H1 (cell line): ENCODE data around the gene ACTA2. TPM values are rescaled to one million over a fixed set of nuclear protein-coding genes. Genes with fewer than 3 reads are reported as not detected.

ENCODE experiments used
- CTCF ChIA-PET: fragments of 300-600 bp; sonication (Branson Sonifier 250); formaldehyde crosslinking; loops from one replicate; lab custom pipeline; 2021; ENCODE audit not compliant: partially characterized antibody; lab: Charles Lee
- POLR2A ChIA-PET: fragments of 300-600 bp; sonication (Branson Sonifier 250); formaldehyde crosslinking; loops from one replicate; lab custom pipeline; 2021; ENCODE audit warnings: inconsistent platforms; ENCODE audit not compliant: partially characterized antibody; lab: Charles Lee
- DNase-seq, 2 experiments: peaks; one replicate each; pipeline versions ENCODE4 v3.0.0 to v3.0.0-alpha.2; 2010 to 2022; ENCODE audit warnings: low spot score in 2 of 2, low read depth in 1 of 2, mixed read lengths in 1 of 2
- FAIRE-seq: peaks from 2 replicates; lab custom pipeline; 2011; peaks lifted over from hg19 to GRCh38; lab: Jason Lieb, UNC
- H2AFZ ChIP-seq: 2 replicates; pipeline ENCODE4 v1.8.1; 2012; ENCODE audit warnings: low read length, inconsistent platforms
- H2AK5ac ChIP-seq: 2 replicates; pipeline ENCODE4 v1.6.1; 2013; ENCODE audit warnings: low read depth, low read length
- H2BK120ac ChIP-seq: replicated peaks from 2 replicates; pipeline ENCODE3; 2013; ENCODE audit warnings: low read depth, low read length, inconsistent platforms
- H2BK12ac ChIP-seq: 2 replicates; pipeline ENCODE4 v1.6.1; 2013; ENCODE audit warnings: low read depth, low read length
- H2BK15ac ChIP-seq: 2 replicates; pipeline ENCODE4 v1.6.1; 2013; ENCODE audit warnings: low read length
- H2BK20ac ChIP-seq: 2 replicates; pipeline ENCODE4 v1.6.1; 2013; ENCODE audit warnings: low read length
- H2BK5ac ChIP-seq: 2 replicates; pipeline ENCODE4 v1.6.1; 2013; ENCODE audit warnings: low read depth, low read length
- H3K14ac ChIP-seq: 2 replicates; pipeline ENCODE4 v1.6.1; 2013; ENCODE audit warnings: inconsistent platforms; ENCODE audit not compliant: insufficient read length
- H3K18ac ChIP-seq: 2 replicates; pipeline ENCODE4 v1.6.1; 2013; ENCODE audit warnings: low read length; ENCODE audit errors: extremely low read depth
- H3K23ac ChIP-seq: 2 replicates; pipeline ENCODE4 v1.6.1; 2013; ENCODE audit warnings: inconsistent platforms; ENCODE audit not compliant: insufficient read length
- H3K23me2 ChIP-seq: 2 replicates; pipeline ENCODE4 v1.6.1; 2013; ENCODE audit warnings: low read depth, low read length
- H3K27ac ChIP-seq: 2 replicates; pipeline ENCODE4 v1.6.1; 2011; ENCODE audit warnings: low read depth, low read length, inconsistent platforms
- H3K27me3 ChIP-seq, 4 experiments: replicated peaks in 1 of 4; 1 replicate in 1 of 4; 2 replicates in 3 of 4; pipeline versions ENCODE4 v1.6.1 to v1.8.1; 2011 to 2013; ENCODE audit warnings: low read length in 3 of 4, mild to moderate bottlenecking in 3 of 4, inconsistent platforms in 2 of 4, mixed read lengths in 2 of 4, moderate library complexity in 1 of 4; ENCODE audit not compliant: control insufficient read depth in 3 of 4, insufficient read depth in 3 of 4; ENCODE audit errors: extremely low read depth in 1 of 4
- H3K36me3 ChIP-seq, 4 experiments: 2 replicates each; pipeline versions ENCODE4 v1.6.1 to v1.8.1; 2011 to 2013; ENCODE audit warnings: mild to moderate bottlenecking in 4 of 4, low read length in 3 of 4, moderate library complexity in 2 of 4, control low read depth in 1 of 4, inconsistent platforms in 1 of 4; ENCODE audit not compliant: insufficient read depth in 4 of 4, control insufficient read depth in 2 of 4
- H3K4ac ChIP-seq: replicated peaks from 2 replicates; pipeline ENCODE3; 2013; ENCODE audit warnings: low read length, low read depth, mixed read lengths, inconsistent platforms; ENCODE audit not compliant: insufficient read length
- H3K4me1 ChIP-seq, 4 experiments: replicated peaks in 1 of 4; 1 replicate in 1 of 4; 2 replicates in 3 of 4; pipeline versions ENCODE4 v1.6.1 to v1.8.1; 2011 to 2013; ENCODE audit warnings: low read length in 3 of 4, inconsistent platforms in 2 of 4, mixed read lengths in 1 of 4; ENCODE audit not compliant: insufficient read depth in 4 of 4, control insufficient read depth in 3 of 4
- H3K4me2 ChIP-seq, 2 experiments: 2 replicates each; pipeline versions ENCODE4 v1.6.1 to v1.8.1; 2011 to 2013; ENCODE audit warnings: low read depth in 2 of 2, low read length in 2 of 2, control low read depth in 1 of 2, inconsistent platforms in 1 of 2, mild to moderate bottlenecking in 1 of 2; ENCODE audit not compliant: insufficient read depth in 1 of 2
- H3K4me3 ChIP-seq, 4 experiments: fragments of 200-600, 300-600 bp in 1 of 4; sonication (generic), shearing (Covaris generic), sonication (Bioruptor Twin) in 1 of 4; 2 replicates each; pipeline versions ENCODE4 v1.5.1 to v1.8.1; 2011 to 2016; ENCODE audit warnings: low read length in 4 of 4, low read depth in 3 of 4, control low read depth in 2 of 4, inconsistent platforms in 2 of 4, mild to moderate bottlenecking in 2 of 4, mixed read lengths in 1 of 4, moderate library complexity in 1 of 4; ENCODE audit not compliant: insufficient read depth in 2 of 4; ENCODE audit errors: extremely low read depth in 1 of 4
- H3K56ac ChIP-seq: replicated peaks from 2 replicates; pipeline ENCODE3; 2013; ENCODE audit warnings: low read depth, mild to moderate bottlenecking, mixed read lengths, low read length, inconsistent platforms; ENCODE audit not compliant: insufficient read length
- H3K79me1 ChIP-seq: 2 replicates; pipeline ENCODE4 v1.6.1; 2013; ENCODE audit warnings: low read depth, low read length, control low read depth
- H3K79me2 ChIP-seq, 2 experiments: 2 replicates each; pipeline versions ENCODE4 v1.6.1 to v1.8.1; 2012 to 2013; ENCODE audit warnings: low read length in 2 of 2, mild to moderate bottlenecking in 2 of 2, inconsistent platforms in 1 of 2; ENCODE audit not compliant: insufficient read depth in 2 of 2, control insufficient read depth in 1 of 2
- H3K9ac ChIP-seq, 4 experiments: replicated peaks in 1 of 4; 1 replicate in 1 of 4; 2 replicates in 3 of 4; pipeline versions ENCODE4 v1.6.1 to v1.8.1; 2011 to 2013; ENCODE audit warnings: low read depth in 3 of 4, low read length in 3 of 4, control low read depth in 2 of 4, mild to moderate bottlenecking in 2 of 4, moderate library complexity in 2 of 4, inconsistent platforms in 1 of 4; ENCODE audit errors: extremely low read depth in 1 of 4
- H3K9me3 ChIP-seq, 2 experiments: 2 replicates each; pipeline versions ENCODE4 v1.6.1 to v1.8.1; 2012 to 2013; ENCODE audit warnings: mild to moderate bottlenecking in 2 of 2, moderate library complexity in 2 of 2, control low read depth in 1 of 2, inconsistent platforms in 1 of 2, low read depth in 1 of 2, low read length in 1 of 2, mixed read lengths in 1 of 2; ENCODE audit not compliant: insufficient read depth in 2 of 2
- H4K20me1 ChIP-seq, 2 experiments: replicated peaks in 1 of 2; 2 replicates each; pipeline versions ENCODE3 to v1.8.1; 2011 to 2013; ENCODE audit warnings: inconsistent platforms in 2 of 2, low read length in 2 of 2, mild to moderate bottlenecking in 1 of 2; ENCODE audit not compliant: insufficient read depth in 2 of 2, control insufficient read depth in 1 of 2
- H4K5ac ChIP-seq: 2 replicates; pipeline ENCODE4 v1.6.1; 2013; ENCODE audit warnings: low read length, low read depth, mixed read lengths, inconsistent platforms; ENCODE audit not compliant: insufficient read length
- H4K8ac ChIP-seq: 2 replicates; pipeline ENCODE4 v1.8.0; 2013; ENCODE audit warnings: mild to moderate bottlenecking, moderate library complexity, low read length, inconsistent platforms; ENCODE audit not compliant: insufficient read depth; ENCODE audit errors: extremely low read depth
- H4K91ac ChIP-seq: replicated peaks from 2 replicates; pipeline ENCODE3; 2013; ENCODE audit warnings: low read length, mixed read lengths, inconsistent platforms; ENCODE audit not compliant: insufficient read length
- CEBPB ChIP-seq: IDR thresholded peaks from 2 replicates; pipeline ENCODE4 v1.6.1; 2012; ENCODE audit warnings: low read depth, low read length
- RBBP5 ChIP-seq: IDR thresholded peaks from 2 replicates; pipeline ENCODE4 v1.7.1; 2012; ENCODE audit warnings: low read depth, mild to moderate bottlenecking, inconsistent platforms, low read length, moderate library complexity, borderline replicate concordance
- SP1 ChIP-seq: IDR thresholded peaks from 2 replicates; pipeline ENCODE4 v1.6.1; 2011; ENCODE audit warnings: low read depth, low read length
- WGBS, 2 experiments: shearing (Covaris generic) in 1 of 2; methylation state at CpG; one replicate each; pipeline versions ENCODE4 v1.1.6 to v1.1.7; 2013 to 2015; ENCODE audit warnings: low lambda C conversion rate in 2 of 2, mixed read lengths in 2 of 2, inconsistent platforms in 1 of 2, low coverage in 1 of 2, missing lambda C conversion rate in 1 of 2; ENCODE audit not compliant: insufficient replicate concordance in 2 of 2, insufficient coverage in 1 of 2, insufficient read length in 1 of 2; ENCODE audit errors: extremely low coverage in 1 of 2, missing lambda C conversion rate in 1 of 2; 5-methylcytosine and 5-hydroxymethylcytosine counted together
- polyA plus RNA-seq, 7 experiments: library from polyadenylated mRNA; depleted of rRNA in 3 of 7; stranded (reverse) in 5 of 7; unstranded in 2 of 7; fragments of >200 nt in 5 of 7; fragments of 200-250 nt in 2 of 7; gene quantifications; 1 replicate in 5 of 7; 2 replicates in 1 of 7; 4 replicates in 1 of 7; pipeline versions ENCODE4 v1.2.1 to v1.2.3, GENCODE V29; 2011 to 2013; ENCODE audit warnings: missing spikeins in 2 of 7, mixed read lengths in 2 of 7
- total RNA-seq: library from RNA; stranded (reverse); fragmentation: NEBNext Ultra II Directional; extraction: Animal tissue kit (Norgen Biotek cat#: 25700); gene quantifications from 2 replicates; pipeline ENCODE4 v1.2.1, GENCODE V29; 2021

ACTA2 gene
- total and polyA plus RNA-seq, 2 of the 8 experiments (the other 6 are each of a cell fraction or from before 2014, with no cell fraction given), result 3.5 to 8.9 TPM

DNA sequence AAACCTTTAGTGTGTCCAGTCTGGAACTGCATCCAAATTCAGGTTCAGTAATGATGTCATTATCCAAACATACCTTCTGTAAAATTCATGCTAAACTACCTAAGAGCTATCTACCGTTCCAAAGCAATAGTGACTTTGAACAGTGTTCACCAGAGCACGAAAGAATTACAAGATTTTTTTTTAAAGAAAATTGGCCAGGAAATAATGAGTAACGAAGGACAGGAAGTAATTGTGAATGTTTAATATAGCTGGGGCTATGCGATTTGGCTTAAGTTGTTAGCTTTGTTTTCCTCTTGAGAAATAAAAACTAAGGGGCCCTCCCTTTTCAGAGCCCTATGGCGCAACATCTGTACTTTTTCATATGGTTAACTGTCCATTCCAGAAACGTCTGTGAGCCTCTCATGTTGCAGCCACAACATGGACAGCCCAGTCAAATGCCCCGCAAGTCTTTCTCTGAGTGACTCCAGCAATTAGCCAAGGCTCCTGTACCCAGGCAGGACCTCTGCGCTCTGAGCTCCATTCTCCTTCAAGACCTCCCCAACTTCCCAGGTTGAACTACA lies 37.3 kb upstream of the ACTA2 start:
- no peak overlapping the region for H4K91ac ChIP-seq
- H3K79me1 ChIP-seq, result no peaks in the 10 kb centered on the region
- H2BK5ac ChIP-seq, result no peak overlapping the region
- peak overlapping the region; percentile 42; the same call in 1 of the 2 replicates for H2BK12ac ChIP-seq
- H3K79me2 ChIP-seq, result no peaks in the 10 kb centered on the region; a peak in 1 of 4 replicates
- peak overlapping the region; percentile 68 to 88 (median 87) for H3K4me3 ChIP-seq
- no peaks in the 10 kb centered on the region for H4K20me1 ChIP-seq
- H3K4ac ChIP-seq, result no peak overlapping the region
- peaks cover 0 to 9% (median 3%) of the 10 kb centered on the region in 4 experiments; a peak in 3 of 7 replicates for H3K4me1 ChIP-seq
- H3K36me3 ChIP-seq, result no peaks in the 10 kb centered on the region
- H3K23ac ChIP-seq, result no peak overlapping the region
- peak overlapping the region; percentile 44 for H2AFZ ChIP-seq
- no peak overlapping the region for H2BK15ac ChIP-seq
- CTCF ChIA-PET, result interaction anchor here (0.7 to 6.0 kb wide), 18 partner anchors 9 to 227 kb away, joined by 3 to 103 read pairs (median 4); no protein-coding TSS in a partner anchor
- H3K4me2 ChIP-seq, result peak overlapping the region; percentile 79 to 86
- H2BK20ac ChIP-seq, result no peak overlapping the region
- no peak overlapping the region for H4K8ac ChIP-seq
- no peak overlapping the region for H2BK120ac ChIP-seq
- H3K27me3 ChIP-seq, result peaks cover 0 to 13% (median 7%) of the 10 kb centered on the region in 4 experiments; a peak in 6 of 7 replicates
- peaks cover 7% of the 10 kb centered on the region; the same call in 1 of the 2 replicates for H3K23me2 ChIP-seq
- H3K9ac ChIP-seq, result peak overlapping the region in 1 of 4 experiments; percentile 16; a peak in 1 of 7 replicates
- DNase-seq, result no peak
- no peak overlapping the region for H2AK5ac ChIP-seq
- no peak overlapping the region for H3K56ac ChIP-seq
- H3K18ac ChIP-seq, result peak overlapping the region; percentile 1; the same call in 1 of the 2 replicates
- H3K14ac ChIP-seq, result no peak overlapping the region
- no peak overlapping the region for H3K27ac ChIP-seq
- no peak overlapping the region for H4K5ac ChIP-seq
- TF ChIP-seq CEBPB, result peak; percentile 50; the same call in 1 of the 2 replicates
- TF ChIP-seq SP1, result no peak
- no peak for TF ChIP-seq RBBP5
- TF ChIP-seq, all 59 proteins: peak for 1
- no peaks in the 10 kb centered on the region for H3K9me3 ChIP-seq
- no peak for FAIRE-seq
- WGBS, 2 experiments, result 61% methylated on average over 8 of the region's 8 CpGs; no CpG with 5 or more reads in 1 of the 2 experiments
- POLR2A ChIA-PET, result interaction anchor here (0.9 to 1.2 kb wide), 2 partner anchors 12 to 56 kb away, joined by 3 to 5 read pairs; no protein-coding TSS in a partner anchor
